IgD-negative memory B cell (primary cell): ENCODE results near the gene SPSB1. TPM values are rescaled to one million over a fixed set of nuclear protein-coding genes. Genes with fewer than 3 reads are reported as not detected.
A peak's percentile ranks its signal among the peaks of the same experiment; 100 is the strongest.

Experiments used
- H3K27ac Mint-ChIP-seq, 3 donors: one replicate each; pipeline ENCODE4 v1.8.0; 2020 to 2022; ENCODE audit warnings: mild to moderate bottlenecking in 3 of 3, mixed read lengths in 3 of 3, moderate library complexity in 1 of 3
- H3K27me3 Mint-ChIP-seq: one replicate; pipeline ENCODE4 v1.8.0; 2021; ENCODE audit warnings: mixed read lengths
- H3K36me3 Mint-ChIP-seq: one replicate; pipeline ENCODE4 v1.8.0; 2020; ENCODE audit warnings: mild to moderate bottlenecking, mixed read lengths
- H3K4me1 Mint-ChIP-seq, 3 donors: one replicate each; pipeline ENCODE4 v1.8.0; 2020 to 2022; ENCODE audit warnings: mixed read lengths in 3 of 3, mild to moderate bottlenecking in 1 of 3
- H3K4me3 Mint-ChIP-seq, 4 donors: one replicate each; pipeline ENCODE4 v1.8.0; 2020 to 2022; ENCODE audit warnings: mild to moderate bottlenecking in 4 of 4, mixed read lengths in 4 of 4, moderate library complexity in 3 of 4
- H3K9me3 Mint-ChIP-seq, 3 donors: one replicate each; pipeline ENCODE4 v1.8.0; 2020 to 2021; ENCODE audit warnings: mixed read lengths in 3 of 3, mild to moderate bottlenecking in 1 of 3
- polyA plus RNA-seq: library from polyadenylated mRNA; unstranded; fragments of 300-500 nt; fragmentation: Illumina TruSeq; gene quantifications from one replicate; pipeline ENCODE4 v1.2.3, GENCODE V29; 2021

The SPSB1 gene
- polyA plus RNA-seq, 1 donor from 2014 or later = 1.8 TPM

- Mint-ChIP-seq H3K4me1 (peaks cover 0 to 7% (median 0%) of the 10 kb centered on the region in 3 donors), H3K27ac (no peak overlapping the region)
These were observed 98.9 kb downstream of the SPSB1 start for GRCh38 chr1:9391620-9392019.

GRCh38 chr1:9394010-9394409 is 101.3 kb downstream of the SPSB1 start:
- H3K9me3 Mint-ChIP-seq = peaks cover 0 to 4% (median 3%) of the 10 kb centered on the region in 3 donors
- peaks cover 0 to 5% (median 2%) of the 10 kb centered on the region in 3 donors for H3K4me1 Mint-ChIP-seq
- H3K4me3 Mint-ChIP-seq = no peak overlapping the region
- peak overlapping the region in 1 of 3 donors; percentile 14 for H3K27ac Mint-ChIP-seq
- H3K27me3 Mint-ChIP-seq = peaks cover 4% of the 10 kb centered on the region
- no peaks in the 10 kb centered on the region for H3K36me3 Mint-ChIP-seq

More at GRCh38 chr1:9391620-9392019, 98.9 kb downstream of the SPSB1 start:
- Mint-ChIP-seq H3K27me3 (peaks cover 10% of the 10 kb centered on the region), H3K36me3 (no peaks in the 10 kb centered on the region), H3K9me3 (peaks cover 0 to 4% (median 3%) of the 10 kb centered on the region in 3 donors), H3K4me3 (no peak overlapping the region)

- Mint-ChIP-seq H3K27me3 (peaks cover 4% of the 10 kb centered on the region), H3K27ac (peak overlapping the region in 1 of 3 donors; percentile 90), H3K4me1 (peaks cover 0 to 2% (median 0%) of the 10 kb centered on the region in 3 donors), H3K36me3 (no peaks in the 10 kb centered on the region), H3K9me3 (peaks cover 0 to 4% (median 3%) of the 10 kb centered on the region in 3 donors), H3K4me3 (no peak overlapping the region)
These were observed 102.3 kb downstream of the SPSB1 start for GRCh38 chr1:9395018-9395417.

GRCh38 chr1:9397047-9397446 is 104.4 kb downstream of the SPSB1 start:
- Mint-ChIP-seq H3K36me3 (no peaks in the 10 kb centered on the region), H3K4me1 (peaks cover 0 to 4% (median 0%) of the 10 kb centered on the region in 3 donors), H3K4me3 (no peak overlapping the region), H3K9me3 (peaks cover 0 to 4% (median 3%) of the 10 kb centered on the region in 3 donors), H3K27ac (no peak overlapping the region), H3K27me3 (peaks cover 6% of the 10 kb centered on the region)

GRCh38 chr1:9397997-9398526 is 105.4 kb downstream of the SPSB1 start:
- Mint-ChIP-seq H3K9me3 (peaks cover 0 to 4% (median 3%) of the 10 kb centered on the region in 3 donors), H3K27me3 (peaks cover 6% of the 10 kb centered on the region), H3K4me3 (no peak overlapping the region), H3K36me3 (no peaks in the 10 kb centered on the region), H3K27ac (no peak overlapping the region), H3K4me1 (peaks cover 0 to 6% (median 0%) of the 10 kb centered on the region in 3 donors)

GRCh38 chr1:9399510-9400424 is 107.1 kb downstream of the SPSB1 start:
- Mint-ChIP-seq H3K9me3 (peaks cover 0 to 4% (median 3%) of the 10 kb centered on the region in 3 donors), H3K27me3 (peaks cover 3% of the 10 kb centered on the region), H3K4me3 (no peak overlapping the region), H3K36me3 (no peaks in the 10 kb centered on the region), H3K4me1 (peaks cover 0 to 9% (median 0%) of the 10 kb centered on the region in 3 donors), H3K27ac (no peak overlapping the region)

- peaks cover 0 to 9% (median 0%) of the 10 kb centered on the region in 3 donors for H3K4me1 Mint-ChIP-seq
- H3K27ac Mint-ChIP-seq = no peak overlapping the region
These were observed 107.9 kb downstream of the SPSB1 start for GRCh38 chr1:9400425-9401079.

GRCh38 chr1:9401080-9401453 is 108.4 kb downstream of the SPSB1 start:
- Mint-ChIP-seq H3K36me3 (no peaks in the 10 kb centered on the region), H3K9me3 (no peaks in the 10 kb centered on the region), H3K27ac (no peak overlapping the region)

More at GRCh38 chr1:9400425-9401079, 107.9 kb downstream of the SPSB1 start:
- H3K27me3 Mint-ChIP-seq = peaks cover 3% of the 10 kb centered on the region
- H3K4me3 Mint-ChIP-seq = no peak overlapping the region
- no peaks in the 10 kb centered on the region for H3K9me3 Mint-ChIP-seq
- no peaks in the 10 kb centered on the region for H3K36me3 Mint-ChIP-seq

GRCh38 chr1:9402256-9402616 is 109.5 kb downstream of the SPSB1 start:
- H3K36me3 Mint-ChIP-seq = no peaks in the 10 kb centered on the region
- H3K4me3 Mint-ChIP-seq = no peak overlapping the region
- peaks cover 3% of the 10 kb centered on the region for H3K27me3 Mint-ChIP-seq
- no peak overlapping the region for H3K27ac Mint-ChIP-seq
- H3K9me3 Mint-ChIP-seq = no peaks in the 10 kb centered on the region
- H3K4me1 Mint-ChIP-seq = peaks cover 8 to 17% (median 8%) of the 10 kb centered on the region in 3 donors

More at GRCh38 chr1:9401080-9401453, 108.4 kb downstream of the SPSB1 start:
- H3K4me1 Mint-ChIP-seq = peaks cover 2 to 13% (median 3%) of the 10 kb centered on the region in 3 donors
- H3K4me3 Mint-ChIP-seq = no peak overlapping the region
- peaks cover 3% of the 10 kb centered on the region for H3K27me3 Mint-ChIP-seq

- no peak overlapping the region for H3K27ac Mint-ChIP-seq
These were observed 110.1 kb downstream of the SPSB1 start for GRCh38 chr1:9402717-9403225.

GRCh38 chr1:9404117-9404914 is 111.6 kb downstream of the SPSB1 start:
- Mint-ChIP-seq H3K9me3 (no peaks in the 10 kb centered on the region), H3K4me1 (peaks cover 8 to 15% (median 10%) of the 10 kb centered on the region in 3 donors), H3K36me3 (no peaks in the 10 kb centered on the region), H3K27me3 (peaks cover 3% of the 10 kb centered on the region), H3K27ac (peak overlapping the region in 1 of 3 donors; percentile 23), H3K4me3 (no peak overlapping the region)

More at GRCh38 chr1:9402717-9403225, 110.1 kb downstream of the SPSB1 start:
- H3K4me3 Mint-ChIP-seq = peak overlapping the region in 1 of 4 donors; percentile 48
- no peaks in the 10 kb centered on the region for H3K36me3 Mint-ChIP-seq
- peaks cover 3% of the 10 kb centered on the region for H3K27me3 Mint-ChIP-seq
- H3K4me1 Mint-ChIP-seq = peaks cover 8 to 17% (median 8%) of the 10 kb centered on the region in 3 donors
- H3K9me3 Mint-ChIP-seq = no peaks in the 10 kb centered on the region

- peak overlapping the region in 1 of 4 donors; percentile 15 for H3K4me3 Mint-ChIP-seq
- no peaks in the 10 kb centered on the region for H3K9me3 Mint-ChIP-seq
- no peaks in the 10 kb centered on the region for H3K36me3 Mint-ChIP-seq
- peak overlapping the region in 1 of 3 donors; percentile 43 for H3K27ac Mint-ChIP-seq
- peaks cover 3% of the 10 kb centered on the region for H3K27me3 Mint-ChIP-seq
- peaks cover 16 to 20% (median 17%) of the 10 kb centered on the region in 3 donors for H3K4me1 Mint-ChIP-seq
These were observed 113.4 kb downstream of the SPSB1 start for GRCh38 chr1:9406111-9406510.

- Mint-ChIP-seq H3K27ac (peak overlapping the region in 2 of 3 donors; percentile 15 to 66), H3K27me3 (no peaks in the 10 kb centered on the region), H3K36me3 (no peaks in the 10 kb centered on the region), H3K9me3 (no peaks in the 10 kb centered on the region), H3K4me3 (peak overlapping the region in 1 of 4 donors; percentile 28), H3K4me1 (peaks cover 28 to 30% (median 28%) of the 10 kb centered on the region in 3 donors)
These were observed 118.1 kb downstream of the SPSB1 start for GRCh38 chr1:9410737-9411297.
